GM20431 (cell line): ENCODE data around the gene SLC41A3.
"Not testable (repeated sequence)": the region's sequence is repeated elsewhere in the genome, so short reads cannot be mapped to it uniquely, and the experiment has no call there.

Source experiments
- in situ Hi-C: fragments of 300-500 bp; cut with MseI, MboI; formaldehyde crosslinking; loops from one replicate; pipeline ENCODE4 v1.15.0; 2020; ENCODE audit warnings: low sequenced_read_pairs; ENCODE audit not compliant: unreplicated experiment

The SLC41A3 gene

DNA sequence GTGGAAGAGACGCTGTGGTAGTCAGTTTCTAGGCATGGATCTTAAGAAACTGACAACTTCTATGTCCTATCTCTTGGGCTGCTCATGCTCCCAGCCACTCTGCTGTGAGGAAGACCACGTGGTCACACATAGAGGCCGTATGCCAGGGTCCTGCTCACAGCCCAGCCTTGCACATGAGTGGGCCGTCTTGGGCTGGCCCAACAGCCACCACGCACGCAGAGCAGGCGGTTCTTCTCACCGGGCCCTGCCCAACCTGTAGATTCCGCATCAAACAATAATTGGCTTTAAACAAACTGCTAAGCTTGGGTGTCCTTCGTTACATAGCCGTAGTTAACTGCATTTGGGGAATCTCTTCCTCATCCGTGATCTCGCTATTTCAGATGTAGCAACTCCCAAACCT, 26.0 kb downstream of the SLC41A3 start:
- in situ Hi-C loops: no loop called here

DNA sequence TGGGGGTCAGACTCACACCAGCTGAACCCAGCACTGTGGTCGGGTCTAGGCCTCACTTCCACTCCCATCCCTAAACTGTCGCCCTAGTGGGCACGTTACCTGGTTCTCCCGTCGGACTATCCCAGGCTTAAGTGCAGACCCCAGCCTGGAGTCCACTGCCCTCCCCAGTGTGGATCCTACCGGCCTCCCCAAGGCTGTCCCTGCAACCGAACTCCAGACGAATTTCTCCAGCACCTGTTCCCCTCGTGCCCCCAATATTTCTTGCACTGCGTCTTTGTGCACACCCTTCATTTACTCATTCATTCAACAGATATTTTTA, 26.5 kb downstream of the SLC41A3 start:
- in situ Hi-C loops: no loop called here

DNA sequence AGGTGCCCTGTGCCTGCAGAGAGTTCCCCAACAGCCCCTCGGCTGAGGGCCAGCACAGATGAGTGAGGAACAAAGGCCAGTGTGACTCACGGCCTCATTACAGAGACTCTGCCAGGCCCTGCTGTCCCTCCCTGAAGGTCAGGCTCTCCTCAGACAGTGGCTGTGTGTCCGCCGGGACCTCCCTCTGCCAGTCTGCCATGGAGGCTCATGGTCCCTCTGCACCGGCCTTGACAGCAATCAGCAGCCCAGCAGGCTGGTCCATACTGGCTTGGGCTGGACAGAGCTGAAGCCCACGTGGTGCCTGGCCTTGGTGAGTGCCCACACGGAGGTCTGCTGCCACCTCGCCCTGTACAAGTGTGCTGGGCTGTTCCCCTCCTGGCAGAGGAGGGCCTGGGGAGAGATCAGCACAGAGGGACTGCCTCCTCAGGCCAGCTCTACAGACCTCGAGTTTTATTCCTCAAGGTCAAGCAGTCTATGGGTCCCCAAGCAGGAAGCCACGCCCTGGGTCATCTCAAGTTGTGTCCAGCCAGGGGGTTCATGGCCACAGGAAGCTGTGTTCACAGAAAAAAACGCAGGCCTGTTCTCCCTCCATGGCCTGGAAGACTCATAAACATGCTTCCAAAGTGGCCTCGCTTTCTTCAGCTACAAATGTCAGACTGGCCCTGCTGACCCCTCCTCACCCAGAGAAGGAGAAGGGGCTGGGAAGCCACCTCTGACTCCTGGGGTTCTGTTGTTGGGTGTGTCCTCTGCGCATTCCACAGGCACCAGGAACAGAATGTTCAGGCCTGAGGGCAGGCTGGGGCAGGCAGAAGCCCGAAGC, 27.0 kb downstream of the SLC41A3 start:
- in situ Hi-C loops: no loop called here

DNA sequence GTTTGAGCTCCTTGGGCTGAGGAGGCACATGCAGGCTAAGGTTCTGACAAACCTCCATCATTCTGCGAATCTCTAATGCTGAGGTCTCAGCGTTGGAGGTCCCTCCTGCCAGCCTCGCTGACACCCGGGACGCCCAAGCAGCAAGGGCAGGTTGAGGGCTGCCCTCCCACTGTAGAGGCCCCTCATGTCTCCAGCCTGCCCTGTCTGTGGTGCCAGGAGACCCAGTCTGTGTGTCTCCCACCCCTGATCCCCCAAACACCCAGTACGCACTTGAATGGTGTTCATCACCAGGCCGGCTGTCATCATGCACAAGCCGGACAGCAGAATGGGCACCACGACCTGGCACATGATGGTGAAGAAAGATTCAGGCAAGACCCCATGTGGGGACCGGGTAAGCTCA, 27.8 kb downstream of the SLC41A3 start:
- in situ Hi-C loops: no loop called here

DNA sequence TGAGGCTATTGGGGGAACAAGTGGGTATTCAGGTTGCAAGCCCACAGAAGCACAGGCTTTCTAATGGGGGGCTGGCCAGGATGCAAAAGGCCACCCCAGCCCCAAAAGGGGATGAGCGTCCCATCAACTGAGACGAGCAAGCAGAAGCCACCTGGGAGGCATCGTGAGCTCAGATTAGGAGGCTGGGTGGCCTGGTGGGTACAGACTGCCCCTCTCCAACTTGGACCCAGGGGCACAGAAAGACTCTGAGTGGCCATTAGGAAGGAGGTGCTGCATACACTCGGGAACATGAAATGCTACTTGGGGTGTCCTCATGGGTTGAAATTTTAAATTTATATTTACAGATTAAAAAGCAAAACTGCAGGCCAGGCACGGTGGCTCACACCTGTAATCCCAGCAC, 29.1 kb downstream of the SLC41A3 start:
- in situ Hi-C loops: no loop called here

DNA sequence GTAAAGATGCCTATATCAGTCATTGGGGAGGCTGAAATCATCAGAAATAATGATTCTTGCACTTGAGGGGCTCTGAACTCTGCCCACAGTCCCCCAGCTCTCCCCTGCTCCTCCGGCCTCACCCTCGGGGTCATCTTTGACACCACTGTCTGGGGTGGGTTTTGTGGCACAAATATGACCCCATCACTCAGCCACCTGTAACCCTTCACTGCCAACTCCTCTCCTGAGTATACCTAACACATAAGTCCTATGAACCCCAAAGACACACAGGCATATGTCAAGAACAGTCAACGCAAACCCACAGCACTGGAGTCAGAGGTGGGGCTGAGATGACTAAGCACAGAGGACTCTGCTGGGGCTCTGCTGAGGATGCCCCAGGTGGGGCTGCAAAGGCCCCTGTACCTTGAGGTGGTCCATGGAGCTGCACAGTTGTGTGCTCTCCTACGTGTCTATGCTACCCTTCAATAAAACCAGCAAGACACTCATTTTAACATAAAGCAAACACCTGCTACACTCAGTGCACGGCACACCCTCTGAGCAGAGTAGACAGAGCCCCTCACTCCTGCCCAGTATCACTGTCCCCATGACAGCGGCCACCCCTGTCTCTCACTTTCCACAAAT, 29.9 kb downstream of the SLC41A3 start:
- in situ Hi-C loops: no loop called here

DNA sequence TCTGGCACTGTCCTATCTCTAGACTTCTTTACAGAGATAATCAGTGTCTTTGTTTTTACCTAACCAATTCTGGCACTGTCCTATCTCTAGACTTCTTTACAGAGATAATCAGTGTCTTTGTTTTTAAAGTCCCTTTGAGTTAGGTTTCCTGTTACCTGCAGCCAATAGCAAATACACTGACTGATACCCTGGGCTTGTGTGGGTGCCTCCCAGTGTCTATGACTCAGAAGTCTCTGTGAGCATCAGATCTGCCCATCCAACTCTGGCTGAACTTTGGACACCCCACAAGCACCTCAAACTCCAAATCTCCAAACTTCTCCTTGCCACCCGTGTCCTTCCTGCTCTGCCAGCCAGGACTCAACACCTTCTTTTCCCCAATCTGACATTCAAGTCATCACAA, 30.4 kb downstream of the SLC41A3 start:
- in situ Hi-C loops: no loop called here

DNA sequence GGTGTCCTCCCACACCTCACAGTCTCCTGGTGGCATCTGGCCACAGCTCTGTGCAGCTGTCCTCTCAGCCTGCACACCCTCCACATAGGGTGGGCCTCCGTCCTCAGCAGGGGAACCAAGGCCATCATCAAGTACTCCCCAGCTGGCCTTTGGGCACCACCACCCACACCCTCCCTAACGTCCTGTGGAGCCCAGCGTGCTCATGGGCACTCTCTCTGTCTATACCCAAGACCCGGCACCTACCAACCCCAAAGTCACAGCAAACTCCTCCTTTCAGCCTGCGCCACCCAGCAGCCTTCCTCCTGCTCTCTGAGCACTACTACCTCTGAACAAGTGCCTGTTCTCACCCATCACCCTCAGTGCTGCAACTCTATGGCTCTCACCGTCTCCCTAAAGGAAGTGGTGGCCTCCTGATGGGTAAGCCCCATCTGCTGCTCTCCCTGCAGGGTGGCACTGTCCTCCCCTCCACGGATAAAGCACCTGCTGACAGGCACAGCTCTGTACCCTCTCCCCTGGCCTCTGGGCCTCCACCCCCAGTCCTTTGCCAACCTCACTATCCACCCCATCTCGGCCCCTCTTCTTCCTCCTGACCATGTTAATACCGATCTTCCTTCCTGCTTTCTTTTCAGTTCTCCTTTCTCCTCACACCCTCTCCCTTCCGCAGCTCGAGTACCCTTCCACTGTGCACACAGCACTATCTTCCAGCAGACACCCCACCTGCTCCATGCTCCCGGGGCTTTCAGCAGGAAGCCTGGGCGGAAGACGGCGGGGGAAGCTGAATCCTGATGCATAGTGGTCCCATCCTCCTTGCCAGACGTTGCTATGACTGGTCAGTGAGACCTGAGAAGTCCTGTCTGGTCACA, 31.5 kb downstream of the SLC41A3 start:
- in situ Hi-C loops: no loop called here

DNA sequence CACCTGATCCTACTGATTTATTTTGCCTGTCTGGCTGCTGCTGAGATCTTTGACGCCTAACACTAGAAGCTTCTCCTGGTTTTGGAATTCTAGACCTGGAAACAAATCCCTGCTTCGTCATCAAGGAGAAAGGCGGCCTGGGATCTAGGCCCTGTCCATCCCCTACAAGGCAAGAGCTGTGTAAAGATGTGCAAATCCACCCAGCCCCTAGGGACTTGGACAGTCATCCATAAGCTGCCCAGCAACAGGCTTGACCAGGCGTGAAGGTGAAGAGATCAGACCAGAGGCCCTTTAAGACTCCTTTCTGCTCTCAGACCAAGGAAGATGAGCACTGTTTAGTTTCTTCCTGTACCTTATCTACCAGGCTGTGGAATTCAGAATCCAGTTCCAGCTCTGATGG, 32.2 kb downstream of the SLC41A3 start:
- in situ Hi-C loops: no loop called here

DNA sequence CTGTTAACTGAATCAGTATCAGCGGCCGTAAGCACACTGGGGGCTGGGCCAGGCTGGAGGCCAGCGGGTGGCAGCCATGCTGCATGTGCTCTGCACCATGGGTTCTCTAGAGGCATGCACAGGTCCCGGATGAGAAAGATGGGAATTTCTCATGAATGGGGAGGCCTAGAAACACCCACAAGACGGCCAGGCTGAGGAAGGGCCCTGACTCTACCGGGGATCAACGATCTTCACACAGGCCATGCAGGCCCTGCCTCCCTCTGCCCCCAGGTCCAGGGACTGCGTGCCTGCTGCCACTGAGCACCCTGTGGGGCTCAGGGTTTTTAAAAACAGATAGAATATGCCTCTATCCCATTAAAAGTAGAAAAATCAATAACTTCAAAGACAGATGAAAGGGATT, 32.7 kb downstream of the SLC41A3 start:
- in situ Hi-C loops: no loop called here

DNA sequence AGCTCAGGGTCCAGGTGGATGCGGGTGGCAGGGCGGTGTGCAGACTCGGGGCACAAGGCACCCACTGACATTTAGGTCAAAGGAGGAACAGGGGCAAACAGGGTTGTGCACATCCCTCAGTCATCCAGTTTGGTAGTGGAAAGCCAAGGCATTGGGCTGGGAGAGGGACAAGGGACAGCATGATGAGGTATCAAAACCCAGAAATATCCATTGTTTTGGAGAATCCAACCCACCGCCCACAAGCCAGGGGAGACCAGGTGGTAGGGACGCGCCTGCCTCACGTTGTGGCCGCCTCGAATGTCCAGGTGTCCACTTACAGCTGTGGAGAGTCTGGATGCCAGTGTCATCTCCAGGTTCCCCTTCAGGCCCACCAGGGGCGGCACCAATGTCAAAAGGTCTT, 33.3 kb downstream of the SLC41A3 start:
- in situ Hi-C loops: no loop called here

DNA sequence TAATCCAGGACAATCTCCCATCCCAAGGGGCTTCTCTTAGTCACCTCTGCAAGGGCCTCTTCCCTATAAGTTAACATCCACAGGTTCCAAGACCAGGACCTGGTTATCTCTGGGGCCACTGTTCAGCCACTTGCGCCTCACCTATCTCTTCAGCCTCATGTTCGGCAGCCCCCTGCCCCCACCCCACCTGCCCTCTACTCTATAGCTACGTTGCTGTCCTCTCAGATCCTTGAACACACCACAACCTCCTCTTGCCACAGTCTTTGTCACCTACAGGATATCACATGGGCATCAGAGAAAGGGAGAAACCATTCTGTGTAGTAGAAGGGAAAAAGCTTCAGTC, 33.9 kb downstream of the SLC41A3 start:
- in situ Hi-C loops: no loop called here

DNA sequence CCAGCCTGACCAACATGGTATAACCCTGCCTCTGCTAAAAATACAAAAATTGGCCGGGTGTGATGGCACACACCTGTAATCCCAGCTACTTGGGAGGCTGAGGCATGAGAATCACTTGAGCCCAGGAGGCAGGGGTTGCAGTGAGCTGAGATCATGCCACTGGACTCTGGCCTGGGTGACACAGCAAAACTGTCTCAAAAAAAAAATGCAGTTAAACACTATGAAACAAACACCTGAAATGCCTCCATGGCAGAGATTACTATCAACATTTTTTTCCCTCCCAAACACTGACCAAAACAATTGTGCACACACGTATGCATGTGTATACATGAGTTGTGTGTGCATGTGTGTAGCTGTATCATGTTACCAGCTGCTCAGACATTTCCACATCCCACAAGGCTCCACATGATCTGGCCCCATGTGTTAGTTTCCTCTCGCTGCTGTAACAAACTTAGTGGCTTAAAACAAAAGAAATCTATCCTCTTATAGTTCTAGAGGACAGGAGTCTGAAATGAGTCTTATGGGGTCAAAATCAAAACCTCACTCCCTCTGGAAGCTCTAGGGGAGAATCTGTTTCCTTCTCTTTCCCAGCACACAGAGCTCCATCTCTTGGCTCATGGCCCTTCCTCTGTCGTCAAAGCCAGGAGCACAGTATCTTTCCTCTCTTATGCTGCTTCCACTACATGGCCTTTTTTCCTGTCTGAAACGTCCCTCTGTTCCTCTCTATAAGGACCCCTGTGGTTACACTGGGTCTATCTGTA, 34.5 kb downstream of the SLC41A3 start:
- in situ Hi-C loops: no loop called here

DNA sequence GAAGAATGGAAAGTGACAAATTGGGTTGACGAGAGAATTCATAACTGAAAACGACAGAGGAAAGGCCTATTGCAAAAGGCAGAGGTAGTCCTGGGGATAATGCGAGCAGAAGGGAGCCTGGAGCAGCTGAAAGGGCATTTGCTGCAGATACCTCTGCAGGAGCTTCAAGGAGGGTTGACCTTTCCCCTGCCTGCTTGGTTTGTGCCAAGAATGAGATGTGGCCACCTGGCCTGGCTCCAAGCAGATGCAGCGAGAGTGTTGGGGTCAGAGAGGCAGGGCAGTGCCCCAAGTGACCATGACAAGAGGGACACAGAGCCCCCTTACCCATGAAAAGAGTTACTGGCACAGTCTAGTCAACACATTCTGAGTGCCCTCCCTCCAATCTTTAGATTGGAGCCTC, 43.5 kb downstream of the SLC41A3 start:
- in situ Hi-C loops: no loop called here

DNA sequence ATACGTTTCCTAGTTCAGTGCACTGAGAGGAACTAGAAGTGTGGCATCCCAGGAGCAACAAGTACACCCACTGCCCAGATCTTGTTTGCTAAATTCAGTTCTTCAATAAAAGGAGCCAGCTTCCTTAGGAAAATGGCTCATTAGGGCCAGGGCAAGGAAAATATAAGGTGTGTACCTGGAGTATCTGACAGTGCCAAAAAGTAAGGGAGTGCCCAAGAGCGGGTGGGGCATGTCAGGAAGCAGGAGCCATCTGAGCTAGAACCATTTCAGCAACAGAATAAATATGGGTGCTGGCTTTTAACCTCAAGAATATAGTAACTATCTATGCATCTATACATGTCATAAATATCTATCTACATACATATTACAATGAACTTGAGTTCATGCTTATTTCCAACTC, 44.1 kb downstream of the SLC41A3 start:
- in situ Hi-C loops: no loop called here

DNA sequence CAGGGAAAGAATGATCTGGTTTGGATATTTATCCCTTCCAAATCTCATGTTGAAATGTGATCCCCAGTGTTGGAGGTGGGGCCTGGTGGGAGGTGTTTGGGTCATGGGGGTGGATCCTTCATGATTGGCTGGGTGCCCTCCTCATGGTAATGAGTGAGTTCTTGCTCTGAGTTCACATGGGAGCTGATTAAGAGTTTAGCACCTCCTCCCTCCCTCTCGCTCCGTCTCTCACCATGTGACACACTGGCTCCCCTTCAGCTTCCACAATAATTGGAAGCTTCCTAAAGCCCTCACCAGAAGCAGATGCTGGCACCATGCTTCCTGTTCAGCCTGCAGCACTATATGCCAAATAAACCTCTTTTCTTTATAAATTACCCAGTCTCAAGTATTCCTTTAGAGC, 45.1 kb downstream of the SLC41A3 start:
- in situ Hi-C loops: not testable (repeated sequence)

DNA sequence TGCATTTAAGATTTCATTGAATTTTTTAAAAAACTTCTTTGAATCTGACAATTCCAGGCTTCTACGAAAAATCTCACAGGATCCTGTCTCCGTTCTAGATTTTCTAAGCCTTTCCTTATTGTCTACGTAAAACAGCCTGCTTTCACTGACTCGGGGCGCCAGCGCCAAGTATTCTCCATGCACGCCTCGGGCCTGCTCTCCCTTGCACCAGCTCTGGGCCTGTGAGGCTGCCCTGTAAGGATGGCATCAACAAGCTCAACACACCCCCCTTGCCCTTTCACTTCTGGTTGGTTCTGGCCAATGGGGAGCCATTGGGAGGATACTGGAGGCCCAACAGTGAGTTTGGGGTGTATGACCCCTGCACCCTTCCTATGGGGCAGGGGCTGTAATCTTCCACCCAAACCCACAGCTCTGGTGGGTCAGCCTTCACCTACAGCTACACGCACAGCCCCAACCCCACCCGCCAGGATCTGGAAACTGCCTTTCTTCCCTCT, 47.8 kb downstream of the SLC41A3 start:
- in situ Hi-C loops: no loop called here

DNA sequence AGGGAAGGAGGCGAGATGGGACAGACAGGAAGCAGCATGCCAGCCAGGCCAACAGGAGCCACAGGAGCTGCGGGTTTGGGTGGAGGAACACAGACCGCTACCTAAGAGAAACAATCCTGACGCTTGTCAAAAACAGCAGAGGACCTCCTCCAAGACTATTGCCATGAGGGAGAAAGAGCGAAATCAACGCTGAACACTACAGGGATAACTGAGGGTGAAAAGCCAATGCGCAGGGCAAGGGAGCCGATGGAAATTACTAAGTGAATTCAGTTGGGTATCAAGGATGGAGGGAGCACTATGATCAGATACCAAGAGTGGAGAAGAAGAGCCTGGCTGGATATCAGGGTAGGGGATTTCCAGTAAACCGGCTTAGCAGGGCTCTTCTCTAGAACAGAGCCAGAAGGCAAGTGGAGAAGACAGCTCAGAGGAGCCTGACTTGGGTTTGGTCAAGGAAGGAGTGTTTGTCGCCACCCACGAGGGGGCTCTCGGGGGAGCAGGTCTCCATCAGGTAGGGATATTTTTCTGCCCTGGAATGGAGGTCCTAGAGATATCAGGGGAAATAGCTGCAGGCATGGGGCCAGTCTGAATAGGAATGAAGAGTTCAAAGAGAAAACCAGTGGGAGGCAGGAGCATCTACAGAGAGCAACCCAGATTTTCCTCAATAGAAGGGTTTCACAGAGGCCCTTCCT, 48.4 kb downstream of the SLC41A3 start:
- in situ Hi-C loops: no loop called here

DNA sequence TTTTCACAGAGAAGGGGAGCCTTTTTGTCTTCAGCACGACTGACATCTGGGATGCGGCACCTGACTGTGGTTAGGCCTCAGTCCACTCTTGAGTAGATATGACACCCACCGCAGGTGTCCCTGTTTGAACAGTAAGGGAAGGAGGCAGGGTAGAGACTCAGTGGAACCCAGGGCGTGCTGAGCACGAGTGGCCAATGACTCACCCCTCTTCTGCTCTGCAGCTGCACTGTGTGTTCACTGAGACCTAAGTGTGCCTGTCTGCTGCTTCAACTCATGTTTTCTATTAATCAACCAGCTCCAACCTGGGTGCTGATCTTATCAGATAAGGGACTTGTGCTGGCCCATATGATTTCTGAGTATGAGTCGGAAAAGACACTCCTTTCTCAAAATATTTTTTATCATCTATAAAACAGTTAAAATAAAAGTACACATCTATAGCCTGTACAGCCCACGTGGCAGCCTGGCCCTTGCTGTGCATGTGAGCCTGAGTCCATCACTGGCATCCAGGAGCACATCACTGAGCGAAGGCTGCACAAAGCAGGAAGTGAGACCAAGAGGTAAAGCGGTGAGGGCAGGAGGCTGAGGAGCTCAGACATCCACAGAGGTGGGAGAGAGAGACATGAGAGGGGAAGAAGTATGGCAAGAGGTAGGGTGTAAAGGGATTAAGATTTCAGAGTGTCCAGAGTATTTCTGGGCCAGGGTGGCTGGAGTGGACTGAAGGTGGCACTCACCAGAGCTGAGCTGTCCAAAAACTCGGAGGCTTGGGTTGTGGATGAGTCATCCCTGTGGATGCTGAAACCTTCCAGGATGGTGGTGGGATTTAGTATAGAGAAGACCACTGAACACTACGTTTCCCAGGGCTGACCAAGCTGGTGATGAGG, 49.2 kb downstream of the SLC41A3 start:
- in situ Hi-C loops: no loop called here
